AG09309 (cell line): ENCODE measurements around the gene RBCK1.

Experiments used
- DNase-seq: peaks from one replicate; pipeline ENCODE4 v3.0.0-alpha.2; 2010; ENCODE audit warnings: low read depth
- H3K4me3 ChIP-seq: 2 replicates; pipeline ENCODE4 v1.5.1; 2011; ENCODE audit warnings: mild to moderate bottlenecking, low read depth, low read length, moderate library complexity; ENCODE audit not compliant: control insufficient read depth
- CTCF ChIP-seq: IDR thresholded peaks from 2 replicates; pipeline ENCODE4 v1.5.1; 2011; ENCODE audit warnings: mild to moderate bottlenecking, low read depth, low read length, inconsistent platforms; ENCODE audit not compliant: insufficient read depth, control insufficient read depth; ENCODE audit errors: missing control alignments

The RBCK1 gene

GRCh38 chr20:479487-479886, 71.4 kb downstream of the RBCK1 start:
- no peak for DNase-seq
- no peak overlapping the region for H3K4me3 ChIP-seq
- TF ChIP-seq CTCF = no peak

- H3K4me3 ChIP-seq = no peak overlapping the region
- DNase-seq = no peak
- TF ChIP-seq CTCF = no peak
These were observed 71.9 kb downstream of the RBCK1 start for GRCh38 chr20:480044-480443.

- TF ChIP-seq CTCF = no peak
- no peak overlapping the region for H3K4me3 ChIP-seq
- no peak for DNase-seq
These were observed 73.1 kb downstream of the RBCK1 start for GRCh38 chr20:481167-481566.
